IMR-90 (cell line): Measurements from ENCODE around the gene KIFAP3. TPM values are rescaled to one million over a fixed set of nuclear protein-coding genes. Genes with fewer than 3 reads are reported as not detected.

Source experiments
- ATAC-seq: fragments of 200-7000 bp; cut with Tn5 transposase; 2 replicates; pipeline ENCODE4 v1.9.1; 2020; ENCODE audit warnings: low read depth, mild to moderate bottlenecking, moderate library complexity
- BruUV-seq: library from RNA; stranded (reverse); fragments of 400-500 nt; replicated peaks from 2 replicates; lab custom pipeline; 2021; lab: Mats Ljungman, UMichigan
- CTCF ChIA-PET: fragments of 300-600 bp; formaldehyde crosslinking; extraction: SDS; loops from one replicate; lab custom pipeline; 2021; ENCODE audit warnings: antibody characterized with exemption; lab: Yijun Ruan, JAX
- POLR2A ChIA-PET: fragments of 300-600 bp; sonication (Branson Sonifier 250); formaldehyde crosslinking; loops from one replicate; lab custom pipeline; 2022; ENCODE audit warnings: antibody characterized with exemption; ENCODE audit not compliant: unreplicated experiment; lab: Charles Lee
- DNase-seq: peaks from one replicate; pipeline ENCODE4 v3.0.0; 2013
- H2AFZ ChIP-seq: replicated peaks from 2 replicates; pipeline ENCODE3; 2013; ENCODE audit warnings: low read length, mild to moderate bottlenecking; ENCODE audit not compliant: poor library complexity
- H2AK5ac ChIP-seq: 2 replicates; pipeline ENCODE4 v1.6.1; 2013; ENCODE audit warnings: low read depth, low read length, inconsistent platforms
- H2AK9ac ChIP-seq: replicated peaks from 2 replicates; pipeline ENCODE3; 2013; ENCODE audit warnings: mild to moderate bottlenecking, low read depth, low read length, moderate library complexity; ENCODE audit not compliant: poor library complexity
- H2BK120ac ChIP-seq: 2 replicates; pipeline ENCODE4 v1.6.1; 2013; ENCODE audit warnings: low read depth, low read length, inconsistent platforms
- H2BK15ac ChIP-seq: 3 replicates; pipeline ENCODE4 v1.6.1; 2013; ENCODE audit warnings: low read depth, low read length, inconsistent platforms
- H2BK20ac ChIP-seq: 2 replicates; pipeline ENCODE4 v1.6.1; 2013; ENCODE audit warnings: low read depth, mild to moderate bottlenecking, inconsistent platforms, low read length, moderate library complexity
- H2BK5ac ChIP-seq: 2 replicates; pipeline ENCODE4 v1.6.1; 2013; ENCODE audit warnings: mild to moderate bottlenecking, low read depth, low read length, inconsistent platforms; ENCODE audit not compliant: poor library complexity, severe bottlenecking
- H3K14ac ChIP-seq: replicated peaks from 2 replicates; pipeline ENCODE4 v1.6.1; 2013; ENCODE audit warnings: low read depth, low read length, inconsistent platforms
- H3K18ac ChIP-seq: 2 replicates; pipeline ENCODE4 v1.6.1; 2013; ENCODE audit warnings: low read depth, low read length, control low read depth
- H3K23ac ChIP-seq: 2 replicates; pipeline ENCODE4 v1.6.1; 2013; ENCODE audit warnings: low read depth, low read length, inconsistent platforms
- H3K27ac ChIP-seq: 2 replicates; pipeline ENCODE4 v1.5.1; 2013; ENCODE audit warnings: mild to moderate bottlenecking, control low read depth, low read length; ENCODE audit not compliant: insufficient read depth
- H3K27me3 ChIP-seq: 2 replicates; pipeline ENCODE4 v1.6.1; 2013; ENCODE audit warnings: low read length; ENCODE audit not compliant: control insufficient read depth, insufficient read depth
- H3K36me3 ChIP-seq: 2 replicates; pipeline ENCODE4 v1.6.1; 2013; ENCODE audit warnings: low read length, mixed read lengths; ENCODE audit not compliant: control insufficient read depth, insufficient read depth
- H3K4ac ChIP-seq: 2 replicates; pipeline ENCODE4 v1.6.1; 2013; ENCODE audit warnings: low read depth, low read length, inconsistent platforms
- H3K4me1 ChIP-seq: 2 replicates; pipeline ENCODE4 v1.6.1; 2013; ENCODE audit warnings: low read length, mixed read lengths; ENCODE audit not compliant: control insufficient read depth, insufficient read depth
- H3K4me2 ChIP-seq: 2 replicates; pipeline ENCODE4 v1.6.1; 2013; ENCODE audit warnings: low read depth, mild to moderate bottlenecking, control low read depth, low read length, moderate library complexity
- H3K4me3 ChIP-seq: 2 replicates; pipeline ENCODE4 v1.5.1; 2013; ENCODE audit warnings: low read depth, mild to moderate bottlenecking, control low read depth, low read length, moderate library complexity; ENCODE audit not compliant: insufficient read depth
- H3K56ac ChIP-seq: 2 replicates; pipeline ENCODE4 v1.6.1; 2013; ENCODE audit warnings: low read length, inconsistent platforms; ENCODE audit not compliant: insufficient read depth; ENCODE audit errors: extremely low read depth
- H3K79me1 ChIP-seq, 2 experiments: 2 replicates each; pipeline ENCODE4 v1.6.1; 2013; ENCODE audit warnings: low read length in 2 of 2, inconsistent platforms in 1 of 2, low read depth in 1 of 2
- H3K9ac ChIP-seq: 2 replicates; pipeline ENCODE4 v1.6.1; 2013; ENCODE audit warnings: low read depth, low read length, control low read depth
- H3K9me1 ChIP-seq: 2 replicates; pipeline ENCODE4 v1.6.1; 2013; ENCODE audit warnings: low read length, inconsistent platforms; ENCODE audit not compliant: insufficient read depth
- H3K9me3 ChIP-seq: 2 replicates; pipeline ENCODE4 v1.6.1; 2013; ENCODE audit warnings: low read length; ENCODE audit not compliant: control insufficient read depth, insufficient read depth
- H4K20me1 ChIP-seq: 2 replicates; pipeline ENCODE4 v1.6.1; 2013; ENCODE audit warnings: low read length, inconsistent platforms; ENCODE audit not compliant: insufficient read depth
- H4K5ac ChIP-seq: 2 replicates; pipeline ENCODE4 v1.6.1; 2013; ENCODE audit warnings: mild to moderate bottlenecking, low read depth, low read length, control low read depth
- H4K8ac ChIP-seq, 2 experiments: 2 replicates each; pipeline ENCODE4 v1.6.1; 2013; ENCODE audit warnings: low read depth in 2 of 2, low read length in 2 of 2, control low read depth in 1 of 2, inconsistent platforms in 1 of 2
- H4K91ac ChIP-seq: 2 replicates; pipeline ENCODE4 v1.6.1; 2013; ENCODE audit warnings: low read depth, low read length, inconsistent platforms; ENCODE audit not compliant: insufficient read depth
- BHLHE40 ChIP-seq: fragments of 150-350 bp; IDR thresholded peaks from 2 replicates; pipeline ENCODE4 v1.6.1; 2016; ENCODE audit warnings: mild to moderate bottlenecking, low read depth, low read length
- CEBPB ChIP-seq: IDR thresholded peaks from 2 replicates; pipeline ENCODE4 v1.6.1; 2012; ENCODE audit warnings: low read depth, low read length, improper control_type of control experiment
- CHD1 ChIP-seq: IDR thresholded peaks from 2 replicates; pipeline ENCODE4 v1.6.1; 2012; ENCODE audit warnings: low read depth, low read length, improper control_type of control experiment
- CTCF ChIP-seq: conservative IDR thresholded peaks from 2 replicates; pipeline ENCODE4 v1.5.1; 2012; ENCODE audit warnings: mild to moderate bottlenecking, low read depth, low read length, improper control_type of control experiment
- FOS ChIP-seq: fragments of 150-350 bp; IDR thresholded peaks from 2 replicates; pipeline ENCODE4 v1.6.1; 2016; ENCODE audit warnings: low read depth, low read length
- MAFK ChIP-seq: IDR thresholded peaks from 2 replicates; pipeline ENCODE4 v1.6.1; 2012; ENCODE audit warnings: low read depth, low read length, improper control_type of control experiment
- MAZ ChIP-seq: IDR thresholded peaks from 2 replicates; pipeline ENCODE4 v1.6.1; 2012; ENCODE audit warnings: low read depth, mild to moderate bottlenecking, low read length, improper control_type of control experiment, moderate library complexity, borderline replicate concordance
- MXI1 ChIP-seq: IDR thresholded peaks from 2 replicates; pipeline ENCODE4 v1.6.1; 2012; ENCODE audit warnings: low read depth, mild to moderate bottlenecking, low read length, moderate library complexity, borderline replicate concordance
- NFE2L2 ChIP-seq: fragments of 150-350 bp; IDR thresholded peaks from 2 replicates; pipeline ENCODE4 v1.6.1; 2016; ENCODE audit warnings: low read depth, mild to moderate bottlenecking, low read length
- POLR2A ChIP-seq: IDR thresholded peaks from 2 replicates; pipeline ENCODE4 v1.6.1; 2012; ENCODE audit warnings: mild to moderate bottlenecking, low read depth, low read length
- RAD21 ChIP-seq: IDR thresholded peaks from 2 replicates; pipeline ENCODE4 v1.6.1; 2012; ENCODE audit warnings: low read length, improper control_type of control experiment
- RCOR1 ChIP-seq: IDR thresholded peaks from 2 replicates; pipeline ENCODE4 v1.6.1; 2012; ENCODE audit warnings: mild to moderate bottlenecking, low read length, improper control_type of control experiment; ENCODE audit not compliant: insufficient replicate concordance
- RFX5 ChIP-seq: IDR thresholded peaks from 2 replicates; pipeline ENCODE4 v1.8.0; 2012; ENCODE audit warnings: low read depth, mild to moderate bottlenecking, low read length, moderate library complexity
- SMC3 ChIP-seq: fragments of 150-350 bp; IDR thresholded peaks from 2 replicates; pipeline ENCODE4 v1.6.1; 2016; ENCODE audit warnings: low read depth, mild to moderate bottlenecking, antibody characterized with exemption, low read length, moderate library complexity
- USF2 ChIP-seq: fragments of 150-350 bp; IDR thresholded peaks from 2 replicates; pipeline ENCODE4 v1.6.1; 2017; ENCODE audit warnings: mild to moderate bottlenecking, antibody characterized with exemption, low read length, low read depth
- WGBS, 2 experiments: methylation state at CpG; one replicate each; pipeline versions ENCODE4 v1.1.5 to v1.1.7; 2013; ENCODE audit warnings: missing lambda C conversion rate in 2 of 2; ENCODE audit not compliant: insufficient read length in 1 of 2; ENCODE audit errors: extremely low coverage in 2 of 2; 5-methylcytosine and 5-hydroxymethylcytosine counted together
- dilution Hi-C: fragments of 300-500 bp; cut with HindIII; formaldehyde crosslinking; loops from one replicate; pipeline ENCODE4 v1.14.3; 2018; ENCODE audit warnings: low sequenced_read_pairs; ENCODE audit not compliant: unreplicated experiment
- in situ Hi-C: fragments of 300-500 bp; cut with MboI; formaldehyde crosslinking; loops from 3 replicates; pipeline ENCODE4 v1.14.3; 2019; ENCODE audit warnings: low sequenced_read_pairs, inconsistent platforms, mixed read lengths
- intact Hi-C: fragments of 100-400 bp; cut with micrococcal nuclease; formaldehyde crosslinking; loops from 2 replicates; pipeline ENCODE4 v1.10.0; 2022
- polyA plus RNA-seq, 3 experiments: library from polyadenylated mRNA; depleted of rRNA; stranded (reverse); fragments of >200 nt; gene quantifications; 2 replicates each; pipeline ENCODE4 v1.2.3, GENCODE V29; 2012; ENCODE audit warnings: low replicate concordance in 1 of 3
- total RNA-seq: library from RNA; depleted of rRNA; stranded (reverse); fragments of >200 nt; gene quantifications from 2 replicates; pipeline ENCODE4 v1.2.3, GENCODE V29; 2012

Gene KIFAP3
- total and polyA plus RNA-seq, 2 of the 4 experiments (the other 2 are of a cell fraction) = 10.5 to 10.9 TPM

GRCh38 chr1:169893645-169894423 is 180.7 kb downstream of the KIFAP3 start, which contains the start of gene SCYL3:
SCYL3 (minus strand) TSS chr1:169893896; CDS start chr1:169888840, 5,056 bp downstream.
- H4K91ac ChIP-seq = peak within 1 kb of the TSS; percentile 100
- peak within 1 kb of the TSS; percentile 96 for H3K9ac ChIP-seq
- peaks cover 18 to 26% of the 10 kb centered on the region in 2 experiments; a peak in 3 of 4 replicates for H3K79me1 ChIP-seq
- ChIA-PET CTCF (interaction anchor here (0.5 to 1.5 kb wide), 3 partner anchors 35 to 958 kb away, joined by 3 to 6 read pairs (median 3); no protein-coding TSS in a partner anchor), POLR2A (no interaction called here)
- TF ChIP-seq POLR2A = peak; percentile 70
- TF ChIP-seq RAD21 = no peak
- TF ChIP-seq RFX5 = peak; percentile 43; the same call in 1 of the 2 replicates
- TF ChIP-seq MXI1 = no peak
- no peak; the same call in 1 of the 2 replicates for TF ChIP-seq USF2
- TF ChIP-seq CEBPB = no peak
- TF ChIP-seq CTCF = no peak
- no peak for TF ChIP-seq SMC3
- no peak for TF ChIP-seq MAFK
- TF ChIP-seq NFE2L2 = no peak
- no peak for TF ChIP-seq CHD1
- peak; percentile 60; the same call in 1 of the 2 replicates for TF ChIP-seq MAZ
- no peak for TF ChIP-seq RCOR1
- TF ChIP-seq BHLHE40 = no peak
- no peak for TF ChIP-seq FOS
- H3K4me3 ChIP-seq = peak within 1 kb of the TSS; percentile 68
- H2BK5ac ChIP-seq = peak within 1 kb of the TSS; percentile 97
- H3K56ac ChIP-seq = peak within 1 kb of the TSS; percentile 100
- peak within 1 kb of the TSS; percentile 98 for H2AFZ ChIP-seq
- peak within 1 kb of the TSS; percentile 75 for H2AK5ac ChIP-seq
- H3K9me3 ChIP-seq = no peaks in the 10 kb centered on the region
- DNase-seq (peak; percentile 98), ATAC-seq (peak; percentile 96)
- H4K8ac ChIP-seq = peak within 1 kb of the TSS; percentile 96 to 100
- BruUV-seq = no TSS peak
- H2BK120ac ChIP-seq = peak within 1 kb of the TSS; percentile 100
- H3K36me3 ChIP-seq = 0 out of 2 replicates have a peak, but pooled peaks cover 1% of the 10 kb centered on the region
- peaks cover 2% of the 10 kb centered on the region; the same call in 1 of the 2 replicates for H3K9me1 ChIP-seq
- H3K23ac ChIP-seq = peak within 1 kb of the TSS; percentile 100
- H2AK9ac ChIP-seq = peak within 1 kb of the TSS; percentile 93
- peak within 1 kb of the TSS; percentile 97 for H4K5ac ChIP-seq
- peak within 1 kb of the TSS; percentile 96; the same call in 1 of the 3 replicates for H2BK15ac ChIP-seq
- peaks cover 2% of the 10 kb centered on the region; the same call in 1 of the 2 replicates for H3K4me1 ChIP-seq
- peak within 1 kb of the TSS; percentile 99 for H3K4me2 ChIP-seq
- H3K27ac ChIP-seq = peak within 1 kb of the TSS; percentile 92
- 0 out of 2 replicates have a peak, but pooled peaks cover 2% of the 10 kb centered on the region for H3K27me3 ChIP-seq
- intact Hi-C loops = loop anchor here (1.0 kb wide), 1 partner anchor 96 kb away; no protein-coding TSS in a partner anchor
- H3K18ac ChIP-seq = peak within 1 kb of the TSS; percentile 97
- dilution Hi-C loops = no loop called here
- peak within 1 kb of the TSS; percentile 100 for H2BK20ac ChIP-seq
- in situ Hi-C loops = no loop called here
- 1% methylated on average over 23 of the region's 52 CpGs; no CpG with 5 or more reads in 1 of the 2 experiments for WGBS, 2 experiments
- H4K20me1 ChIP-seq = no peaks in the 10 kb centered on the region; the same call in 1 of the 2 replicates
- H3K14ac ChIP-seq = peak within 1 kb of the TSS; percentile 100
- peak within 1 kb of the TSS; percentile 99 for H3K4ac ChIP-seq
